Muscle of back (tissue), 11 donors: ENCODE measurements around the gene ADRM1. TPM values are rescaled to one million over a fixed set of nuclear protein-coding genes. Genes with fewer than 3 reads are reported as not detected.

Source experiments
- DNase-seq, 3 donors: peaks; one replicate each; pipeline versions ENCODE4 v3.0.0 to v3.0.0-alpha.2; 2013
- polyA plus RNA-seq, 10 donors: library from polyadenylated mRNA; unstranded; fragments of 120-200 nt; gene quantifications; one replicate each; pipeline ENCODE4 v1.2.1, GENCODE V29; 2013; ENCODE audit not compliant: insufficient read length in 10 of 10

The ADRM1 gene
- polyA plus RNA-seq, 10 donors, result 42.4 to 60.8 (median 50.8) TPM

DNA sequence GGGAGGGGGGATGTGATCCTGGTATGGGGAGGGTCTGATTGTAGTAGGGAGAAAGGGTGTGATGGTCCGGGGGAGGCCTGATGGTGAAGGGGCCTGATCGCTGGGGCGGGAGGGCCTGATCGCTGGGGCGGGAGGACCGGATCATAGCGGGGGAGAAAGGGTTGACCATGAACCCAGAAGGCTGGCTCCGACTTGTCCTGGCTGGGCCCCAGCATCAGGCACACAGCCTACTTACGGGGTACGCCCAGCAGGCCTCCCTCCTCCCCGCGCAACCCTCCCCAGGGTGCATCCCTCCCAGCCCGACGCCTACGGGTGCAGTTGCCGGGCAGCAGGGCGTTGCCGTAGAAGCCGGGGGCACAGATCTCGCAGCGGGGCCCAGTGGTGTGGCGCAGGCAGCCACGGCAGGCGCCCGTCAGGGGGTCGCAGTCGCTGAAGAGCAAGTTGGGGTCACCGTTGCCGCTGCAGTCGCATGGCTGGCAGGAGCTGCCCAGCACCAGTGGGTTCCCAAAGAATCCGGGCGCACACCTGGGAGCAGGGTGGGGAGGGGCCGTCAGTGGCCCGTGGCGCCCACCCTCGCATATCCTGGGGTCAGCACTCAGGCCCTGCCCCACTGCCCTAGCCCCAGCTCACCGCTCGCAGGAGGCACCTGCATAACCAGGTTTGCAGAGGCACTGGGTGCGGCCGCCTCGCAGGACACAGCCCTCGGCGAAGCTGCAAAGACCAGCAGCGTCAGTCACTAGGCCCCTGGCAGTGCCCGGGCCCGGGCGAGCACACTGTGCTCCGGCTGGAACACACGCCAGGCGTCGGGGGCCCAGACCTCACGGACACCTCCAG, 20.6 kb downstream of the ADRM1 start:
- DNase-seq, result no peak

DNA sequence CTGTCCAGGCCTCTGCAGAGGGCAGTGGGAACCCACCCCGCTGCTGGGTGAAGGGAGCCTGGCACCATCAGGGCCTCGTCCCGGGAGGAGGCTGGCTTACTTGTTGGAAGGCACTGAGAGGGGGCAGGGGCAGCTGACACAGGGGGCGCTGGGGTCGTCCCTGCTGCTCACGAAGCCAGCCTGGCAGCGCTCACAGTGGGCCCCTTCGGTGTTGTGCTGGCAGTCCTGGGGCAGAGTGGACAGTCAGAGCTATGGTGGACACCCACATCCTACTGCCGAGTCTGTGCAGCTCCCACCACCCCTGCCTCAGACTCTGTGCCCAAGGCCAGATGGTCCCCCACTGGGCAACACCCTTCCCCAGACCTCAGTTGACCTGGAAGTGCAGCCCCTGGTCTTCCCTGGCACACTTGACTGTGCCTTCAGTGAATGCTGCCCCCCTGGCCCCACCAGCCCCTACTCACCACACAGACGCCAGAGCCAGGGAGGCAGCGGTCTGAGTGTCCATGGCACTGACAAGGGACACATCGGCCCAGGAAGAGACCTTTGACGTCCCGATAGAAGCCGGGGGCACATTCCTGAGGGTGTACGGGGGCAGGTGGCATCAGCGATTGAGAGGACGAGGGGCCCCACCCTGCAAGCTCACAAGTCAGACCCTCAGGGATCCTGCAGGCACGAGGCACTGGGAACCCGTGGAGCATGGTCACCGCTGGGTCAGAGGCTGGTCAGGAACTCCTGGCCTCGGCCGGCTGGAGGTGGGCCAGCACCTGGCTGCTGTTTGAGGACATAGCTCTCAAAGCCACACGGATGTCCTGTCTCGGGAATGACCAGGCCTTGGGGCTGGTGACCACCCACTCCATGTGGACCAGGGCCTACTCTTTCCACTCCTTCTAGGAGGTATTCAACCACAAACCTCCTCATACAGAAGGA, 21.4 kb downstream of the ADRM1 start:
- no peak for DNase-seq

DNA sequence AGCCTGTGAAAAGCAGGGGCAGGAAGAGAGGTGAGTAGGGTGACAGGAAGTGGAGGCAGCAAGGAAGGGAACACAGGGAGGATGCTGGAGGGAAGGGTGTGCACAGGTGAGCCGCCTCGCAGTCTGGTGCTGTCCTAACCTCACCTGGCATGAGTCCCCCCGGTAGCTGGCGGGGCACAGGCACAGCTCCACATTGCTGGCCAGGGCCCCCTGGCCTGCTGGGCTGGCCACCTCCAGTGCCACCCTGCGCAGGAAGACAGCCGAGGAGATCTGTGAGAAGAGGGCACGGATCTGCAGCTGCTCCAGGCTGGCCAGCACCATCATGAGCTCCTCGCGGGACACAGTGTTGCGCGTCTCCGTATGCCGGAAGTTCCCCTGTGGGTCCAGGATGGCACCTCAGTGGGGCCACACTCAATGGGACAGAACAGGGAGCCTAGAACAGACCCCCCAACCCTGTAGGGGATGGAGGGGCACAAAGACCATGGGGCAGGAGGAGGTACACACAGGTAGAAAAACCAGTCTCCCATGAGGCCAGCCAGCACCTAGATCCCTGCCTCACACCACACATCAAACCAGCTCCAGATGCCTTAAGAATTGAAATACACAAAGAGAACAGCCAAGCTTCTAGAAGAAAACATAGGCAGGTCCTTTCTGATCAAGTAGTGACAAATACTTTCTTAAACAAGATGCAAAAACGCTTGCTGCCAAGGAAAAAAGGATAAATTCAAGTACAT, 22.5 kb downstream of the ADRM1 start:
- DNase-seq, result no peak

DNA sequence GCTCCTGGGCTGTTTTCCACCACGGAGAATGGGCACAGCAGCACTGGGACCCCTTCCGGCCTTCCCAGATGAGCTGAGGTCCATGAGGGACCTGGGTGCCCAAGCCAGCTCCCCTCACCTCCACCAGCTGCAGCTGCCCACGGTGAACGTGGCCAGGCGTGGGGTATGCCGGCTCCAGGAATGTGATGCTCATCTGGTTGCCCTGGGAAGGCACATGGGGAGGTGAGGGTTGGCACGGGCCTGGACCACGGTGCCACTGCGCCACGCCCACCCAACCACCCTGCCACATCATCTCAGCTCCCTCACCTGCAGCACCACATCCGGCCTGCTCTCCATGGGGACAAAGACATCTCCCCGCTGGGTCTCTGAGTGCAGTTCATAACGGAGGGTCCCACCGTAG, 23.8 kb downstream of the ADRM1 start:
- DNase-seq, result no peak

DNA sequence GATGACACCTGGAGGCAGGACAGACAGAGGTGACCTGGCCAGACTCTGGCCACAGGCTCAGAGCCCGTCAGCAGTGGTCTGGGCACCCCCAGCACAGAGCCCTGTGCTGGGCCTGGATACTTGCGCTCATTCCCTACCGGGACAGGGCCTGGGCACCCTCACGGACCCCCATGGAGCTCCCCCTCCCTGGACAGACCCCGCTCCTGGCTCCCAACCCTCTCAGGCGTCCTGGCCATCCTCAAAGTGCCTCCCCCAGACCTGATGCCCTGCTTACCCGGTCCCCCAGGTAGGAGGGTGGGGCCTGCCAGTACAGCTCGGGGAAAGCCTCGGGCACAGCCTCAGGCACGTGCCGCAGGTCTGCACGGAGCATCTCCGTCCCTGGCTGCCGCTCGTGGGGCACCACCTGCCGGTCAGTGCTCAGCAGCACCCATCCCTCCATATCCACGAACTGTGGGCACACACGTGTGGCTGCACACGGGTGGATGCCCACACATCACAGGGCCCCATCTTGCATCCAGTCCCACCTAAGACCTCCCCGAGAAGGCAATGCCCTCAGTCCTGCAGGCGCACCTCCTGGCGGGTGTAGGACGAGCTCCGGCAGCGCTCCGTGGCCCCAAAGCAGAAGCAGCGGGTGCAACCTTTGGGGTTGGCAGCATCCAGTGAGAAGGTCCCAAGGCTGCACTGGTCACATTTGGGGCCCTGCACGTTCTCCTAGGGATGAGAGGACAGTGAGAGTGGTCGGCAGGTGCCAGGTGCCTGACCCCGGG, 24.3 kb downstream of the ADRM1 start:
- no peak for DNase-seq

DNA sequence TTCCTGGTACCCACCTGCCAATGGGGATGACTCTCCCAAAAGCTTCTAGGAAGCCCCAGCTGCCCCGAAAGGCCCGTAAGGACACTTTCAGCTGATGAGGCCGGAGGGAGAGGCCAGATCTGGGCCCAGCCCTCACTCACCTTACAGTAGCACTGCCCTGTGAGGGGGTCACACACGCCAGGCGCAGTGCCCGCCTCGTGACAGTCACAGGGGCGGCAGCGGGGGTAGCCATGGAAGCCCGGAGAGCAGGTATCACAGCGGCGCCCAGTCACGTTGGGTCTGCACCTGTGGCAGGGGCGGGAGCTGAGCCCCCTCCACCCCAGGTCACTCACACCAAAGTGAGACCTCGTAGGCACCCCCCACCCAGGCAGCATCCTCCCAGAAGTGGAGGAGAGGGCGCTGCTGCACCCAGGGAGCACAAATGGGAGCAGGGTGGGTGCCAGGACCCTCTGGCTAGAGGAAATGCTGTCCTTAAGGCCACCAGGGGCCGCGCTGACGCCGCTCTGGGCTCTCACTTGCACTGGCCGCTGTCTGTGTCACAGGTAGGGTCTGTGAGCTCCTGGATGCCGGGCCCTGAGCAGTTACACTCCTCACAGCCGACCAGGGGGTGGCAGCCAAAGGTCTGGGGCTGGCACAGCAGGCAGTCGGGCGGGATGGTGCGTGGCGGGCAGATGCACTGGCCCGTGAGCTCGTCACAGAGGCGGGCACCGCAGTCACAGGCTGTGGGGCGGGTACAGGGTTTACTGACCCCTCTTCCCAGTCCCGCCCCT, 25.1 kb downstream of the ADRM1 start:
- no peak for DNase-seq

DNA sequence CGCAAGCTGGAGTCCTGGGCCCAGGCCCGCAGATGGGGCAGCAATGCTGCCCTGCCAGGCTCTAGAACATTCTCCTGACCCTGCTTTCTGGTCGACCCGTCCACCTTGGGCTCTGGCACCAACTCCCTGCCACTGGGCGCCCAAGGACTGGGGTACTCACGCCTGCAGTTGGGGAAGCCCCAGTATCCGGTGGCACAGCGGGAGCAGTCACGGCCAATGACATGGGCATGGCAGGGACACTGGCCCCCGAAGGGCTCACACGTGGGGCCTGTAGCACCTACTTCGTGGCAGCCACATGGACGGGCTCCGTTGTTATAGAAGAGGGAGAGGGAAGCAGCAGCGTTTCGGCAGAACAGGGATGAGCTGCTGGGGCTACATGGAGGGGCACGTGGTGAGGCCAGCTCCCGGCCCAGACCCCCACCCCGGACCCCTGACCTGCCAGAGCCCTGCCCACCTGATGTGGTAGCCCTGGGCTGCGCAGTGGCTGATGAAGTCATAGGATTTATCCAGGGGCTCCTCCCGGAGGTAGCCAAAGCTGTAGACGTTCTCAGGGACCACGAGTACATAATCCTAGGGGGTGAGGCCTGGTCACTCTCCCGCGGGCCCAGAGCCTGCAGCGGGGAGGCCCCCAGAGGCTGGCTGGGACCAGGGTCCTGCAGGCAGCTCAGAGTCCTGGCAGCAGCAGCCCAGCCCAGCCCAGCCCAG, 26.0 kb downstream of the ADRM1 start:
- DNase-seq, result no peak

DNA sequence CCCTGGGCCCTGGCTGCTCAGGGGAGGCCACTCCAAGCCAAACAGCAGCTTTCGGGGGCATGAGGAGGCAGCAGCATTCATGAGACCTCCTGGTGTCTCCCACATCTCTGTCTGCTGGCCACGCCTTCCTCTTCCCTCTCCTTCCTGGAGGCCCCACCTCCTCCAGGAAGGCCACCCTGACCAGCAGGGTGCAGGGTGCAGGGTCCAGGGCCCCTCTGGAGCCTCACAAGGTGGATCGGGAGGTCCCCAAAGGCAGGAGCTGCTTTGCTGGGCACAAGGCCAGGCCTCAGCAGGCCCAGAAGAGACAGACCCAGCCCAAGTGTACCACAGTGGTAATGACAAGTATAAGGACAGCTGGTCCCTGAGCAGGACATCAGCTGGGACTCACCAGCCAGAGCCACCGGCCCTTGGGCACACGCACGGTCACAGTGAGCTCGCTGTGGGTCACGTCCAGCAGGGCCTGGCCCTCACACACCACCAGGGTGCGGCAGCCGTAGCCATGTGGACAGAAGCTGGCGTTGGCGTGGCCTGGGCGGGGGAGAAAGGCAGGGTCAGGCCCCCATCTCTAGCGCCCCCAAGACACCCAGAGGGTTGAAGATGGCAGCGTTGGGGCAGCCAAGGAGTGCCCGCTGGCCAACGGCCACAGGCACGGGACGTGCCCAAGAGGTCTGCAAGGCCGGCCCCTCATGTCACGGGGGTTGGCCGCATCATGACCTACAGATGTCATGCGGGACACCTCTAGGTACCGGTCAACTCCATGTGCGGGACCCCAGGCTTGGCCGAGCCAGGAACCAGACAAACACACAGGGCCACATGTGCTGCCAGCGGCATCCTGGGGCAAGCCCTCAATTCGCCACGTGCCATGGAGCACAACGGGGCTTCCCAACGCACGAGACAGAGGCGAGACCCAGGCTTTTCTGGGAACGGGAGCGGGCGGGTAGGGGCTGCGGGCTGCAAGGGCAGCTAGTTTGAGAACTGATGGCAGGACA, 26.9 kb downstream of the ADRM1 start:
- DNase-seq, result no peak

DNA sequence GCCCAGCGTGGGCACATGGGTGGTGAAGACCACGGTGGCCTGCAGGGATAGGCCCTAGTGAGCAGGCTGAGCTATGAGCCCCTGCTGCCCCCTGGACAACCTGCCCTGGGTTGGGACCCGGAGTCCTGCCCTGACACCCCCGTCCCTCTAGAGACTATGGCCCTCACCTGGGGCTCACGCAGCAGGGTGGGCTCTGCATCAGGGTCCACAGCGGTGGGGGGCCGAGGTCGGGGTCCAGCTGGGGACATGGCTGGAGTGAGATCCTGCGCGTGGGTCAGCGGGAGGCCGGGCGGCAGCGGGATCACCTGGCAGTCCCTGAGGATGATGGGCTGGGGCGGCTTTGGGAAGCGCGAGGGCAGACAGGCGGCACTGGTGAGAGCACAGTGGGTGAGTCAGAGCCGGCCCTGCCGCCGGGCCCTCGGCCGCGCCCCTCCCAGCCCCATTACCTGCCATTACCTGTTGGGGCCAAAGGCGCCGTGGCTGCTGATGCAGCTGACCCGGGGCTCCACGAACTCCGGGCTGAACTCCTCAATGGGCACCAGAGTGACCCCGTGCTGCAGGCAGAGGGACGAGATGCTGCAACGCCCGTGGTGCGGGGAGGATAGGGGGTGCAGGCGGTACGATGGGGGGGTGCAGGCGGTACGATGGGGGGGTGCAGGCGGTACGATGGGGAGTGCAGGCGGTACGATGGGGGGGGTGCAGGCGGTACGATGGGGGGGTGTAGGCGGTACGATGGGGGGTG, 27.9 kb downstream of the ADRM1 start:
- no peak for DNase-seq

DNA sequence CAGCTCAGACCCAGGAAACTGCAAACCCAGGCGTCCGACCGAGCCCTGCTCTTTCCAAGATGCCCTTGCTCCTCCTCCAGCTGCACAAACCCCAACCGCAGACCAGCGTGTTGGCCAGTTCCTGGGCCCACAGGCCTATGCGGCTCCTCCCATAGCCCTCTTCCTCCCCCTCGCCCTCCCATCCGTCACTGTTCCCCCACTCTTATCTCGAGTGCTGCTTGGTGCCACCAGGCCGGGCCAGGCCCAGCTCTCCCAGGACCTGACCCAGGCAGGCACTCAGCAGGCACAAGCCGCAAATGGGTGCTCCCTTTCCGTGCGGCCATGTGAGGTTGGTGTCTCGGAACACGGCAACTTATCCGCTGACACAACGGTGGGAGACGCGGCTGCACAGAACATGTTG, 28.6 kb downstream of the ADRM1 start:
- no peak for DNase-seq

DNA sequence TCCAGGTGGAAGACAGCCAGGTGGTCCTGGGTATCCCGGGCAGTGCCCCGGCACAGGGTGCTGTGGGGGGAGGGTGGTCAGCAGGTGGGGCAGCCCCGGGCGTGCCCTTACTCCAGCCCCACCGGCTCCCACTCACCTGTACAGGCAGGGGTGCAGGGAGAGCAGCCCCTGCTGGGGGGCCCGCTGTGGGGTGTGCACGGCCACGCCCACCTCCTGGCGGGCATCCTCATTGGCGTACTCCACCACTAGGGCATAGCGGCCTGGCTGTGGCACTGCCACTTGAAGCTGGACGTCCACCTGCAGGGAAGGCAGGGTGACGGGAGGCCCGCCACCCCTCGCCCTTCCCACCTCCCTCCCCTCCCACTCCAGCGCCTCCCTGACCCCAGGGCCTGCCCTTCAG, 29.6 kb downstream of the ADRM1 start:
- no peak for DNase-seq

DNA sequence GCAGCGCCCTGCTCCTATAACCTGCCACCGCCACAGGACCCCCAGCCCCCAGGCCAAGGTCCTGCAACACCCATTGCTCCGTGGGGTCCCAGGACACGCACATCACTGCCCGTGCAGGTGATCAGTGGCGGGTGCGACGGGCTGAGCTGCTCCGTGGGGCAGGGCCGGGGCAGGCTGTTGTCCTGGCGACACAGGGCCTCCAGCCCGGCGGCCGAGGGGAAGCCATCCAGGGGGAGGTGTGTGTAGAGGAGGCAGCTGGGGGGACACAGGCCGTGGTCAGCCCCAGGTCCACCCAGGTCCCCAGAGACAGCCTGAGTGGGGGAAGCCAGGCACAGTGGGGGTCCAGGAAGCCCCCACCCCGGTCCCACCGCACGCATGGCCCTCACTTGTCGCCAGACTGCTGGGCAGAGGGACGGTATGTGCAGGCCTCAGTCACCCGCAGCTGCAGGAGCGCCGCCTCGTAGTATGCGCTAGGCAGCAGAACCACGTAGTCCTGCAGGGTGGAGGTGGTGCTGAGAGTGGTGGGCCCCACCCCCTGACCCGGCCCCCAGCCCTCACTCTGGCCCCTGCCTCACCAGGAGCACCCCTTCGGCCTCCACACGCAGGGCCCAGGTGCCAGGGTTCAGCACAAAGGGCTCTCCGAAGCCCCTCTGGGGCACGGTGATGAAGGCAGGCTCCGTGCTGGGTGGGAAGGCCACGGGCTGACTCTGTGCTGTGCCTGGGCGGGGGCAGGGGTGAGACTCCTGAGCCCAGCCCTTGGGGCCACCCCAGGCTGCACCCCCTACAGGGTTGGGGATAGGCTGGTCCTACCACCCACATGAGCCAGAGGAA, 30.4 kb downstream of the ADRM1 start:
- DNase-seq, result no peak

DNA sequence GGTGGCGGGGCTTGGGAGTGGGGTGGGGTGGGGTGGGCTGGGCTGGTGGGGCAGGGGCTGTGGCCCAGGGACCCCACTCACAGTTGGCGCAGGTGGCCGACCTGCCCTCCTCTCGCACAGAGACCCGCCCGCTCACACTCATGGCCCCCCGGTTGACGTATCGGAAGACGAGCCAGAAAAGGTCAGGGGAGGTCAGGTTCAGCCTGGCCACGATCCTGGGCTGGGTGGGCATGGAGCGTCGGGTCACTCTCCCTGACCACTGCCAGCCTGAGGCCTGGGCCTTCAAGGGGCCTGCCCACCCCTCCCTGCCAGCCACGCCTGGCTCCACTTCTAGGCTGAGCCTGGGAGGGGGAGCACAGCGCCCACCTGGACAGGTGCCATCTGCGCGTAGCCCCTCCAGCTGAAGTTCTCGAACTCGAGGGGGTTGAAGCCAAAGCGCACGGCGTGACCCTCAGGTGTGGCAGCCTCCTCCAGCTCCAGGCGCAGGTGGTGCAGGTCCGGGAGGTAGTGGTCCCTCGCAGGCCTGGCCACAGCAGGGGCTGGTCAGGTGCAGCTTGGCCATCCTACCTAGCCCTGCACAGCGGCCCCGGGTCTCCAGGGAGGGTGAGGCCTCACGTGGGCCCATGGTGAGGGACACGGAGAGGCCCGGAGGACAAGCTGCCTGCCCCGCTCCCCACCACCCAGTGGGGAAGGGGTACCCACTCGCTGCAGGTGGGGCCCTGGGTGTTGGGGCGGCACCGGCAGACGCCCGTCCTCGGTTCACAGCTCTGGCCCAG, 31.2 kb downstream of the ADRM1 start:
- DNase-seq, result no peak

DNA sequence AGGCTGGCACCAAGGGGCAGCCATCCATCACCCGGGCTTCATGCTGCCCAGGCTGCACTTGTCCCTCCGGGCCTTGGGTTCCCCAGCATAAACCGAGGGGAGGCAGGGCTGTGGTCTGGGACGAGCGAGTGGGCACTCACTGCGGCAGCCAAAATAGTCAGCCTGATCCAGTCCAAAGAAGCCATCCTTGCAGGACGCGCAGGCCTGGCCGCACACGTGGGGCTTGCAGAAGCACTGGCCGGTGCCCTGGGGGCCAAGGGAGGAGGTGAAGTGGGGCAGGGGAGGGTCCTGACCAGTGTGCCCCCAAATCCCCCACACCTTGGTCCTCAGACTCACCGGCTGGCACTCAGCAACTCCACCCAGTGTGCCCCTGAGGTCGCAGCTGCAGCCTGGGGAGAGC, 32.1 kb downstream of the ADRM1 start:
- DNase-seq, result no peak

DNA sequence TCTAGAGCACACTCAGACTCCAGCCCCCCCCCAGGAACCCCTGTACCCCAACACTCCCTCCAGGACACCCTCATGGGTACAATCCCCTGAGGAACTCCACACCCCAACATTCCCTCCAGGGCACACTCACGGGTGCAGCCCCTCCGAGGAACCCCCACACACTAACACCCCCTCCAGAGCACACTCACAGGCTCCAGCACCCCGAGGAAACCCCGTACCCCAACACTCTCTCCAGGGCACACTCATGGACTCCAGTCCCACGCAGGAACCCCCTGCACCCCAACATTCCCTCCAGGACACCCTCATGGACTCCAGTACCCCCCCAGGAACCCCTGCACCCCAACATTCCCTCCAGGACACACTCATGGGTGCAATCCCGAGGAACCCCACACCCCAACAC, 32.7 kb downstream of the ADRM1 start:
- no peak for DNase-seq

DNA sequence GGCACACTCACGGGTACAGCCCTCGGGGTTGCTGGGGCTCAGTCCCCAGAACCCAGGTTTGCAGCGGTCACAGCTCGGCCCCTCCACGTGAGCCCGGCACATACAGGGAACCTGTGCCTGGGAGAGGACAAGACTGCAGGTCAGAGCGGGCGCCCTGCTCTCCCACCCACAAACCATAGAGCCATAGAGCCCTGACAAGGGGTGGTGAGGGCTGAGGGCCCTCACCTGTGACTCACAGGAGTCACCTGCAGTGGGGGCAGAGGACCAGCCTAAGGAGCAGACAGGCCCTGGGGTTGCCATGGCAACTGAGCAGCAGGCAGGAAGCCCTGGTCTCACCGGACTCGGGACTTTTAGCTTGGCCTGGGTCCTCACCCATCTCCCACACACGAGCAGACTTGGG, 33.5 kb downstream of the ADRM1 start:
- DNase-seq, result no peak
